GM23248 (cell line): Measurements from ENCODE around the gene SIPA1L3.

ENCODE experiments used
- EZH2 ChIP-seq: fragments of 200-600 bp; sonication (generic); IDR thresholded peaks from 2 replicates; pipeline ENCODE4 v1.6.1; 2018; ENCODE audit warnings: antibody characterized with exemption, mild to moderate bottlenecking; ENCODE audit not compliant: insufficient read depth, poor library complexity, severe bottlenecking
- EZH2phosphoT487 ChIP-seq: fragments of 200-600 bp; sonication (generic); IDR thresholded peaks from 2 replicates; pipeline ENCODE4 v1.6.1; 2018; ENCODE audit warnings: antibody characterized with exemption, moderate library complexity, mild to moderate bottlenecking, low read depth; ENCODE audit not compliant: insufficient read depth

DNA sequence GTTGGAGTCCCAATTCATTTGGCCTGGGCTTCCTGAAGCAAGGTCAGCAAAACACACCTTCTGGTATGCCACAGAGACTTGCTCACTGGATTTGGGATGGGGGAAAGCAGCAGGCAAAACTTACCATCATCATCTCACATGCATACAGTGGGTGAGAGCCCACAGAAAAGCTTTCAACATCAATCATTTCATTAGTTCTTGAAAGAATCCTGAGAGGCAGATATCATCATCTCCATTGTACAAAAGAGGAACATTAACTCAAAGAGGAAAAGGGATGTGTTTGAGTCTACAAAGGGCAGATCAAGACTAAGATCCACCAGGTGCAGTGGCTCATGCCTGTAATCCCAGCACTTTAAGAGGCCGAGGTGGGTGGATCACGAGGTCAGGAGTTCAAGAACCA, 7.0 kb upstream of the SIPA1L3 start:
- no peak for TF ChIP-seq EZH2
- no peak for TF ChIP-seq EZH2phosphoT487
